Neural crest cell (in vitro differentiated cells): ENCODE results near the gene DYNC1H1. TPM values are rescaled to one million over a fixed set of nuclear protein-coding genes. Genes with fewer than 3 reads are reported as not detected.

Source experiments
- DNase-seq: peaks from one replicate; pipeline ENCODE4 v3.0.0; 2021; ENCODE audit warnings: low read depth, mixed read lengths, low spot score
- H3K27ac Mint-ChIP-seq: one replicate; pipeline ENCODE4 v1.8.0; 2021; ENCODE audit warnings: mild to moderate bottlenecking, mixed read lengths; ENCODE audit not compliant: unreplicated experiment
- H3K27me3 Mint-ChIP-seq: 2 replicates; pipeline ENCODE4 v1.8.0; 2021; ENCODE audit warnings: low read depth, mild to moderate bottlenecking, mixed read lengths
- H3K36me3 Mint-ChIP-seq: 2 replicates; pipeline ENCODE4 v1.8.0; 2021; ENCODE audit warnings: low read depth, mild to moderate bottlenecking, mixed read lengths
- H3K4me1 Mint-ChIP-seq: 2 replicates; pipeline ENCODE4 v1.8.0; 2021; ENCODE audit warnings: mixed read lengths
- H3K4me3 Mint-ChIP-seq: one replicate; pipeline ENCODE4 v1.8.0; 2021; ENCODE audit warnings: mild to moderate bottlenecking, mixed read lengths
- H3K9me3 Mint-ChIP-seq: 2 replicates; pipeline ENCODE4 v1.8.0; 2021; ENCODE audit warnings: mixed read lengths
- long read RNA-seq: library from polyadenylated mRNA; unstranded; transcript quantifications from one replicate; pipeline ENCODE4 v2.0.0, GENCODE V29; 2020
- total RNA-seq: library from RNA; stranded (reverse); gene quantifications from 2 replicates; pipeline ENCODE4 v1.2.1, GENCODE V29; 2021
- TF ChIP-seq, protein P1 (sequence below): fragments of 200-600 bp; sonication (generic); conservative IDR thresholded peaks from 2 replicates; pipeline ENCODE4 v1.5.0; 2021; ENCODE audit warnings: antibody characterized with exemption, mild to moderate bottlenecking

The DYNC1H1 gene
- 518 and 528 TPM in 2 replicates for total RNA-seq
- long read RNA-seq, partial matches to known transcripts = 415 of 429 reads
- long read RNA-seq, other reads (novel, unspliced or antisense) = 13 of 429 reads

DNA sequence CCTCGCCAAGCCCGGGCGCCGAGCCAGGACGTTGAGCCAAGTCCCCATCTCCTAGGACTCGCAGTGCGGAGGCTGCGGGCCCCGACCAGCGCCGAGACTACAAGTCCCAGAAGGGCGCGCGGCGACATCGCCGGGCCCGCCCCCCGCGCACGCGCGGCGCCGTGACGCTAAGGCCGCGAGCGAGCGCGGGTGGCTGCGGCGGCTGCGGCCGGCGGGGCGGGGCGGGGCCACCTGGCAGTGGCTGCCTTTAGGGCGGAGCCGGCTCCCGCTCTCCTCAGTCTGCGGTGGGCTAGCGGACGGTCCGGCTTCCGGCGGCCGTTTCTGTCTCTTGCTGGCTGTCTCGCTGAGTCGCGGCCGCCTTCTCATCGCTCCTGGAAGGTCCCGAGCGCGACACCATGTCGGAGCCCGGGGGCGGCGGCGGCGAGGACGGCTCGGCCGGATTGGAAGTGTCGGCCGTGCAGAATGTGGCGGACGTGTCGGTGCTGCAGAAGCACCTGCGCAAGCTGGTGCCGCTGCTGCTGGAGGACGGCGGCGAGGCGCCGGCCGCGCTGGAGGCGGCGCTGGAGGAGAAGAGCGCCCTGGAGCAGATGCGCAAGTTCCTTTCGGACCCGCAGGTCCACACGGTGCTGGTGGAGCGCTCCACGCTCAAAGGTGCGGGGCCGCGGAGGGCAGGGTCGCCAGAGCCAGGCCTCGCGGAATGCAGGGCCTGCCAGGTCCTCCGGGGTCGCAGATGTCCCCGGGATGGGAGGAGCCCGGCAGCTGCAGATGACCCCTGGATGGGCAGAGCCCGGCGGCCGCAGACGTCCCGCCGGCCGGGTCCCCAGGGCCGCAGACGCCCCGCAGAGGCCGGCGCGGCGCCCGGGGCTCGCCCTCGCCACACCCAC is at the start of gene DYNC1H1:
Gene DYNC1H1, plus strand, starts transcription at position 277 of the 884 bp plus-strand sequence. Its CDS starts 119 bp downstream, at position 396.
- Mint-ChIP-seq H3K4me1 (peaks cover 45% of the 10 kb centered on the region), H3K36me3 (peaks cover 6% of the 10 kb centered on the region), H3K27ac (peak within 1 kb of the TSS; percentile 98), H3K27me3 (peaks cover 2% of the 10 kb centered on the region), H3K9me3 (no peaks in the 10 kb centered on the region), H3K4me3 (peak within 1 kb of the TSS; percentile 98)
- TF ChIP-seq, protein P1, sequence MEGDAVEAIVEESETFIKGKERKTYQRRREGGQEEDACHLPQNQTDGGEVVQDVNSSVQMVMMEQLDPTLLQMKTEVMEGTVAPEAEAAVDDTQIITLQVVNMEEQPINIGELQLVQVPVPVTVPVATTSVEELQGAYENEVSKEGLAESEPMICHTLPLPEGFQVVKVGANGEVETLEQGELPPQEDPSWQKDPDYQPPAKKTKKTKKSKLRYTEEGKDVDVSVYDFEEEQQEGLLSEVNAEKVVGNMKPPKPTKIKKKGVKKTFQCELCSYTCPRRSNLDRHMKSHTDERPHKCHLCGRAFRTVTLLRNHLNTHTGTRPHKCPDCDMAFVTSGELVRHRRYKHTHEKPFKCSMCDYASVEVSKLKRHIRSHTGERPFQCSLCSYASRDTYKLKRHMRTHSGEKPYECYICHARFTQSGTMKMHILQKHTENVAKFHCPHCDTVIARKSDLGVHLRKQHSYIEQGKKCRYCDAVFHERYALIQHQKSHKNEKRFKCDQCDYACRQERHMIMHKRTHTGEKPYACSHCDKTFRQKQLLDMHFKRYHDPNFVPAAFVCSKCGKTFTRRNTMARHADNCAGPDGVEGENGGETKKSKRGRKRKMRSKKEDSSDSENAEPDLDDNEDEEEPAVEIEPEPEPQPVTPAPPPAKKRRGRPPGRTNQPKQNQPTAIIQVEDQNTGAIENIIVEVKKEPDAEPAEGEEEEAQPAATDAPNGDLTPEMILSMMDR = no peak
- peak; percentile 79 for DNase-seq

GRCh38 chr14:101915871-101916815 is 48.2 kb upstream of the DYNC1H1 start:
- peak overlapping the region; percentile 44 for H3K4me3 Mint-ChIP-seq
- no peak overlapping the region for H3K27ac Mint-ChIP-seq
- H3K27me3 Mint-ChIP-seq = no peaks in the 10 kb centered on the region
- no peaks in the 10 kb centered on the region for H3K9me3 Mint-ChIP-seq
- peaks cover 8% of the 10 kb centered on the region for H3K36me3 Mint-ChIP-seq
- no peak for DNase-seq
- peaks cover 21% of the 10 kb centered on the region for H3K4me1 Mint-ChIP-seq
- TF ChIP-seq, protein P1 = no peak

GRCh38 chr14:101916816-101917412 is 47.5 kb upstream of the DYNC1H1 start:
- no peak for DNase-seq
- Mint-ChIP-seq H3K4me1 (peaks cover 21% of the 10 kb centered on the region), H3K27ac (peak overlapping the region; percentile 65), H3K4me3 (no peak overlapping the region), H3K36me3 (peaks cover 8% of the 10 kb centered on the region), H3K9me3 (no peaks in the 10 kb centered on the region), H3K27me3 (no peaks in the 10 kb centered on the region)
- TF ChIP-seq, protein P1 = no peak

DNA sequence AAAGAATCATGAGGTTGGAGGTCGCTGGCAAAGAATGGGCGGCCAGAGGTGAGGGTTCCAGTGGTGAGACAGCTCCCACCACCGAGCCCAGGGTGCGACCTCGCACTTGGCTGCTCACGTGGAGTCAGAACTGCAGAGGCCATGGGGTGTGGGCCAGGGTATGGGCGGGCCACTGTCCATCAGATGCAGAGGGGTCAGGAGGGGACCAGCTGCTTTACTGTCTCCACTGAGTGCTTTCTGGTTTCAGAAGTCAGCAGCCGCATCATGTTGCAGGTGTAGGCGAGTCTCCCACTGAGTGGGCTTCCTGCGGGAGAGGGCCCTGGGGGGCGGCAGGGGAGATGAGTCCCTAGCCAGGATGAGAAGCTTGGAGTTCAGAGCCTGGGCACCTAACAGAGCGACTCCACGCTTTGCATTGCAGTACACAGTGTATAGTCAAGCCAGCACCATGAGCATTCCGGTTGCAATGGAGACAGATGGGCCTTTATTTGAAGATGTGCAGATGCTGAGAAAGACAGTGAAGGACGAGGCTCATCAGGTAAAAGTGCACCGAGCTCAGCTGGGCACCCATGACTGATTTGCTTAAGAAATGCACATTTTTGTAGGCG is 46.9 kb upstream of the DYNC1H1 start:
- H3K4me1 Mint-ChIP-seq = peaks cover 21% of the 10 kb centered on the region
- H3K4me3 Mint-ChIP-seq = no peak overlapping the region
- DNase-seq = no peak
- no peaks in the 10 kb centered on the region for H3K27me3 Mint-ChIP-seq
- peaks cover 8% of the 10 kb centered on the region for H3K36me3 Mint-ChIP-seq
- H3K27ac Mint-ChIP-seq = peak overlapping the region; percentile 65
- no peaks in the 10 kb centered on the region for H3K9me3 Mint-ChIP-seq
- TF ChIP-seq, protein P1 = no peak
